Trophoblast cell (in vitro differentiated cells and primary cell): ENCODE data around the gene KCNQ2.

Experiments used
- DNase-seq, 2 donors: peaks; one replicate each; pipeline ENCODE4 v3.0.0-alpha.2; 2016
- H2AFZ ChIP-seq: 2 replicates; pipeline ENCODE4 v1.6.1; 2013; ENCODE audit warnings: low read length, moderate library complexity, mild to moderate bottlenecking; ENCODE audit not compliant: insufficient read depth, poor library complexity
- H2AK5ac ChIP-seq: 2 replicates; pipeline ENCODE4 v1.6.1; 2013; ENCODE audit warnings: mild to moderate bottlenecking, low read length
- H2BK120ac ChIP-seq: 2 replicates; pipeline ENCODE4 v1.6.1; 2013; ENCODE audit warnings: low read length, mild to moderate bottlenecking, moderate library complexity; ENCODE audit not compliant: insufficient read depth, poor library complexity
- H2BK12ac ChIP-seq: 2 replicates; pipeline ENCODE4 v1.6.1; 2013; ENCODE audit warnings: mild to moderate bottlenecking, low read length, moderate library complexity
- H2BK5ac ChIP-seq: 2 replicates; pipeline ENCODE4 v1.6.1; 2013; ENCODE audit warnings: low read length, low read depth, moderate library complexity, mild to moderate bottlenecking; ENCODE audit not compliant: poor library complexity
- H3K14ac ChIP-seq: 2 replicates; pipeline ENCODE4 v1.6.1; 2013; ENCODE audit warnings: mild to moderate bottlenecking, low read length
- H3K18ac ChIP-seq: 2 replicates; pipeline ENCODE4 v1.6.1; 2013; ENCODE audit warnings: mild to moderate bottlenecking, low read length
- H3K23ac ChIP-seq: 2 replicates; pipeline ENCODE4 v1.6.1; 2013; ENCODE audit warnings: low read length
- H3K27ac ChIP-seq: 2 replicates; pipeline ENCODE4 v1.5.1; 2013; ENCODE audit warnings: low read depth, mild to moderate bottlenecking, inconsistent platforms, low read length, moderate library complexity
- H3K27me3 ChIP-seq: 2 replicates; pipeline ENCODE4 v1.6.1; 2013; ENCODE audit warnings: inconsistent platforms, mild to moderate bottlenecking, low read length, moderate library complexity; ENCODE audit not compliant: insufficient read depth
- H3K36me3 ChIP-seq, 2 experiments: 1 replicate in 1 of 2; 2 replicates in 1 of 2; pipeline ENCODE4 v1.6.1; 2013; ENCODE audit warnings: low read length in 2 of 2, mild to moderate bottlenecking in 2 of 2, moderate library complexity in 1 of 2; ENCODE audit not compliant: insufficient read depth in 2 of 2, control insufficient read depth in 1 of 2
- H3K4ac ChIP-seq: 2 replicates; pipeline ENCODE4 v1.6.1; 2013; ENCODE audit warnings: low read depth, mild to moderate bottlenecking, low read length, moderate library complexity
- H3K4me1 ChIP-seq, 2 experiments: 1 replicate in 1 of 2; 2 replicates in 1 of 2; pipeline ENCODE4 v1.6.1; 2013; ENCODE audit warnings: low read length in 2 of 2, mild to moderate bottlenecking in 2 of 2, moderate library complexity in 1 of 2; ENCODE audit not compliant: insufficient read depth in 2 of 2, control insufficient read depth in 1 of 2
- H3K4me2 ChIP-seq: 2 replicates; pipeline ENCODE4 v1.6.1; 2013; ENCODE audit warnings: inconsistent platforms, mild to moderate bottlenecking, low read length, moderate library complexity
- H3K4me3 ChIP-seq: 2 replicates; pipeline ENCODE4 v1.5.1; 2013; ENCODE audit warnings: mild to moderate bottlenecking, low read depth, low read length, inconsistent platforms
- H3K79me1 ChIP-seq: one replicate; pipeline ENCODE4 v1.6.1; 2013; ENCODE audit warnings: low read length
- H3K79me2 ChIP-seq: 2 replicates; pipeline ENCODE4 v1.6.1; 2013; ENCODE audit warnings: low read length, mild to moderate bottlenecking; ENCODE audit not compliant: control insufficient read depth, insufficient read depth, poor library complexity
- H3K9ac ChIP-seq: 2 replicates; pipeline ENCODE4 v1.6.1; 2013; ENCODE audit warnings: mild to moderate bottlenecking, low read length
- H3K9me3 ChIP-seq: 2 replicates; pipeline ENCODE4 v1.6.1; 2013; ENCODE audit warnings: low read depth, mild to moderate bottlenecking, control low read depth, inconsistent platforms, low read length; ENCODE audit not compliant: insufficient read depth
- H4K12ac ChIP-seq: 2 replicates; pipeline ENCODE4 v1.6.1; 2013; ENCODE audit warnings: low read depth, mild to moderate bottlenecking, low read length, moderate library complexity
- H4K8ac ChIP-seq: 2 replicates; pipeline ENCODE4 v1.6.1; 2013; ENCODE audit warnings: low read depth, mild to moderate bottlenecking, low read length, moderate library complexity
- H4K91ac ChIP-seq: one replicate; pipeline ENCODE4 v1.6.1; 2013; ENCODE audit warnings: low read depth, mild to moderate bottlenecking, low read length, moderate library complexity
- WGBS: extraction: QIAGEN DNeasy Blood & Tissue Kit; methylation state at CpG from one replicate; pipeline ENCODE4 v1.1.7; 2013; ENCODE audit warnings: missing lambda C conversion rate; ENCODE audit not compliant: insufficient read length, insufficient coverage; ENCODE audit errors: extremely low coverage; 5-methylcytosine and 5-hydroxymethylcytosine counted together

The KCNQ2 gene

GRCh38 chr20:63408684-63409046, 63.8 kb downstream of the KCNQ2 start:
- Histone ChIP-seq H2AK5ac (no peak overlapping the region), H3K27me3 (no peaks in the 10 kb centered on the region), H3K4me3 (no peak overlapping the region), H3K9me3 (peaks cover 2% of the 10 kb centered on the region), H2BK5ac (no peak overlapping the region), H3K4ac (no peak overlapping the region), H2BK120ac (no peak overlapping the region), H2BK12ac (no peak overlapping the region), H4K12ac (no peak overlapping the region), H3K27ac (no peak overlapping the region), H4K91ac (no peak overlapping the region), H3K23ac (no peak overlapping the region), H2AFZ (no peak overlapping the region), H3K4me2 (no peak overlapping the region), H3K36me3 (no peaks in the 10 kb centered on the region), H3K9ac (no peak overlapping the region), H3K4me1 (peaks cover 0 to 2% of the 10 kb centered on the region in 2 experiments), H3K79me1 (no peaks in the 10 kb centered on the region), H3K18ac (no peak overlapping the region), H3K79me2 (no peaks in the 10 kb centered on the region), H4K8ac (no peak overlapping the region), H3K14ac (no peak overlapping the region)
- no peak for DNase-seq
- WGBS = no CpG with 5 or more reads among the region's 21 CpGs

DNA sequence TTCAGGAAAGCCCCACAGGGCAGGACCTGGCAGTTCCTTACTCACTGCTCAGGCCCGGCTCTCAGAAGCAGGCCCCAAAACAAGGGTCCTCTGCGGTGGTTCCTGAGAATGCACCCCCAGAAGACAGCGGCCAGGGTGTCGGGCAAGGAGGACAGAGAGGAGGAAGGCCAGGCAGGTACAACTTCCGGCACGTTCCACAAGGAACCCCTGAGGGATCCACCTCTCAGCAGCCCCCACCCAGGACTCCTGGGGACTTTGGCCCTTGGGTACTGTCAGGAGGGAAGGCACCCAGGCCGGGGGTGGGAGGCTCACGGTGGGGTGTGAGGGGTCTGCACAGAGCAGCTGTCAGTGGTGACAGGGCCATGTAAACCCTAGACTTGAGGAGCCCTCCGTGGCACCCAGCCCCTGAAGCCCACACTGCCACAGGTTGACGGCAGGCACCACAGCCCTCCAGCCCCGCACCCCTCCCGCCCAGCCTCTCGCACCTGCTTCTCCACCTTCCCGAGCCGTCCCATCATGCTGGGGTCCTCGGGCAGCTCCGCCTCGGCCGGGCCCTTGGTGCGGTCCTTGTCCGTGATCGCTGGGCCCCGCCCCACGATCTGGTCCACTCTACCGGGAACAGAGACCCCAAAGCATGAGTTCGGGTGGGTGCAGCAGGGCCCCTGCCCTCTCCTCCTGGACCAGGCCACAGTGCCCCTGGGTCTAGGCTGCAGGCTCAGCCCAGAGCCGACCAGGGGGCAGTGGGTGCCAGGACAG, 64.3 kb downstream of the KCNQ2 start:
- no peak overlapping the region for H3K9ac ChIP-seq
- H3K4me1 ChIP-seq = peaks cover 0 to 2% of the 10 kb centered on the region in 2 experiments
- no peak for DNase-seq
- no peak overlapping the region for H3K4ac ChIP-seq
- no peak overlapping the region for H2BK12ac ChIP-seq
- H3K27me3 ChIP-seq = no peaks in the 10 kb centered on the region
- H2AFZ ChIP-seq = no peak overlapping the region
- no peak overlapping the region for H3K18ac ChIP-seq
- no peak overlapping the region for H3K4me2 ChIP-seq
- no peaks in the 10 kb centered on the region for H3K36me3 ChIP-seq
- H3K79me2 ChIP-seq = no peaks in the 10 kb centered on the region
- H3K14ac ChIP-seq = no peak overlapping the region
- no peak overlapping the region for H4K8ac ChIP-seq
- no peak overlapping the region for H4K12ac ChIP-seq
- H2BK5ac ChIP-seq = no peak overlapping the region
- no peak overlapping the region for H3K23ac ChIP-seq
- no peak overlapping the region for H3K4me3 ChIP-seq
- H4K91ac ChIP-seq = no peak overlapping the region
- no peak overlapping the region for H3K27ac ChIP-seq
- WGBS = no CpG with 5 or more reads among the region's 27 CpGs
- peaks cover 2% of the 10 kb centered on the region for H3K9me3 ChIP-seq
- H3K79me1 ChIP-seq = no peaks in the 10 kb centered on the region
- no peak overlapping the region for H2AK5ac ChIP-seq
- H2BK120ac ChIP-seq = no peak overlapping the region

- H3K14ac ChIP-seq = no peak overlapping the region
- no peak overlapping the region for H3K4me3 ChIP-seq
- no CpG with 5 or more reads among the region's 60 CpGs for WGBS
Observed at GRCh38 chr20:63406617-63407245, 65.7 kb downstream of the KCNQ2 start.

GRCh38 chr20:63406011-63406410, 66.4 kb downstream of the KCNQ2 start:
- no CpG with 5 or more reads among the region's 23 CpGs for WGBS

More at GRCh38 chr20:63406617-63407245, 65.7 kb downstream of the KCNQ2 start:
- H2AK5ac ChIP-seq = no peak overlapping the region
- no peak overlapping the region for H3K9ac ChIP-seq
- no peak overlapping the region for H2BK12ac ChIP-seq
- H3K4ac ChIP-seq = no peak overlapping the region
- no peak overlapping the region for H4K91ac ChIP-seq
- H4K12ac ChIP-seq = no peak overlapping the region
- no peak overlapping the region for H2BK5ac ChIP-seq
- H3K79me2 ChIP-seq = no peaks in the 10 kb centered on the region
- H3K4me2 ChIP-seq = no peak overlapping the region
- no peaks in the 10 kb centered on the region for H3K36me3 ChIP-seq
- no peak overlapping the region for H4K8ac ChIP-seq
- no peak for DNase-seq
- H3K9me3 ChIP-seq = peaks cover 2% of the 10 kb centered on the region
- no peaks in the 10 kb centered on the region for H3K79me1 ChIP-seq
- H2BK120ac ChIP-seq = no peak overlapping the region
- H3K27me3 ChIP-seq = no peaks in the 10 kb centered on the region
- H3K23ac ChIP-seq = no peak overlapping the region
- H3K27ac ChIP-seq = no peak overlapping the region
- H2AFZ ChIP-seq = no peak overlapping the region
- peaks cover 0 to 2% of the 10 kb centered on the region in 2 experiments for H3K4me1 ChIP-seq
- H3K18ac ChIP-seq = no peak overlapping the region

More at GRCh38 chr20:63406011-63406410, 66.4 kb downstream of the KCNQ2 start:
- Histone ChIP-seq H3K4ac (no peak overlapping the region), H2AFZ (no peak overlapping the region), H3K14ac (no peak overlapping the region), H4K12ac (no peak overlapping the region), H3K18ac (no peak overlapping the region), H2BK5ac (no peak overlapping the region), H3K23ac (no peak overlapping the region), H3K4me2 (no peak overlapping the region), H3K4me1 (peaks cover 0 to 2% of the 10 kb centered on the region in 2 experiments), H3K36me3 (no peaks in the 10 kb centered on the region), H3K4me3 (no peak overlapping the region), H4K91ac (no peak overlapping the region), H4K8ac (no peak overlapping the region), H3K79me2 (no peaks in the 10 kb centered on the region), H2BK120ac (no peak overlapping the region), H3K27me3 (no peaks in the 10 kb centered on the region), H3K9ac (no peak overlapping the region), H3K27ac (no peak overlapping the region), H3K79me1 (no peaks in the 10 kb centered on the region), H2AK5ac (no peak overlapping the region), H3K9me3 (peaks cover 2% of the 10 kb centered on the region), H2BK12ac (no peak overlapping the region)
- DNase-seq = no peak
